ENCODE measurements around the gene TRPM3.
A peak's percentile ranks its signal among the peaks of the same experiment; 100 is the strongest.

The TRPM3 gene

DNA sequence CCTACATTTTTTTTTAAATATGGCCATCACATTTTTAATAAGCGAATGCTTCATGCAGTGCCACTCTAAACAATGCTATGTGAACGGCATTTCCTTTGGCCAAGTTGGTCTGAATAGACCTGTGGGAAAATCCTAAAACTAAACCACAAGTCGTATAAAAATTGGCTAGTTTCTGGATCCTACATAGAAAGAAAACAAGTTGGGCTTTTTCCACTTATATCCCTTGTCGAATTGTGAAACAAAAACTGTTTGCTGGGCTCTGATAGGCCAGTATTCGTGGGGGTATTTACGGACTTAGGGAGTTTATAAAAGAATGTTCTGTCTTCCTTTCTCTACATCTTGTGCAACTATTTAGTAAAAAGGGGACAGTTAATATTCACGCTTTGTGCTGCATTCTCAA, 553.9 kb downstream of the TRPM3 start:
- DNase-seq (ENCODE audit: low spot score) = no peak
- in situ Hi-C loops (cut with MboI; ENCODE audit: low sequenced_read_pairs, unreplicated experiment) = no loop called here
- TF ChIP-seq, protein P1, sequence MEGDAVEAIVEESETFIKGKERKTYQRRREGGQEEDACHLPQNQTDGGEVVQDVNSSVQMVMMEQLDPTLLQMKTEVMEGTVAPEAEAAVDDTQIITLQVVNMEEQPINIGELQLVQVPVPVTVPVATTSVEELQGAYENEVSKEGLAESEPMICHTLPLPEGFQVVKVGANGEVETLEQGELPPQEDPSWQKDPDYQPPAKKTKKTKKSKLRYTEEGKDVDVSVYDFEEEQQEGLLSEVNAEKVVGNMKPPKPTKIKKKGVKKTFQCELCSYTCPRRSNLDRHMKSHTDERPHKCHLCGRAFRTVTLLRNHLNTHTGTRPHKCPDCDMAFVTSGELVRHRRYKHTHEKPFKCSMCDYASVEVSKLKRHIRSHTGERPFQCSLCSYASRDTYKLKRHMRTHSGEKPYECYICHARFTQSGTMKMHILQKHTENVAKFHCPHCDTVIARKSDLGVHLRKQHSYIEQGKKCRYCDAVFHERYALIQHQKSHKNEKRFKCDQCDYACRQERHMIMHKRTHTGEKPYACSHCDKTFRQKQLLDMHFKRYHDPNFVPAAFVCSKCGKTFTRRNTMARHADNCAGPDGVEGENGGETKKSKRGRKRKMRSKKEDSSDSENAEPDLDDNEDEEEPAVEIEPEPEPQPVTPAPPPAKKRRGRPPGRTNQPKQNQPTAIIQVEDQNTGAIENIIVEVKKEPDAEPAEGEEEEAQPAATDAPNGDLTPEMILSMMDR (IDR thresholded peaks at IDR 0.05; ENCODE audit: borderline replicate concordance, control extremely low read depth, extremely low read depth, insufficient read depth, missing control alignments) = no peak

DNA sequence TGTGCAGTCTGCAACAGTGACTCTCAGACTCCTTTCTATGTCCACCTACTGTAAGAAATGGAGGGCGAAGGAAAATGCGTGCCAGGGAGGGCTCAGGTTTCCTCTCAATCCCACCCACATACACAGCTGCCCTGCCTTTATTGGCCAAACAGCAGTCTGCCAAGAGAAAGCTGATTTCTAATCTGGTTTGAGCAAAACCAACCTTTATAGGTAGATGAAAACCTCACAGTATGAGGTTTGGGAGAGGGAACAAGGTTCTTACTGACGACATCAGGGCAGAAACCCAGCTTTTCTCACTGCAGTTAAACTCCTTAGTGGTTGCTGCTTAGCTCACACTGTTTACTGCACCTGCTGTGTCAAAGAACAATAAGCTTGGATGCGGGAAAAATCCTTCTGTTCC, 554.7 kb downstream of the TRPM3 start:
- DNase-seq (ENCODE audit: low spot score) = no peak
- in situ Hi-C loops (cut with MboI; ENCODE audit: low sequenced_read_pairs, unreplicated experiment) = no loop called here
- TF ChIP-seq, protein P1 (IDR thresholded peaks at IDR 0.05; ENCODE audit: borderline replicate concordance, control extremely low read depth, extremely low read depth, insufficient read depth, missing control alignments) = no peak

DNA sequence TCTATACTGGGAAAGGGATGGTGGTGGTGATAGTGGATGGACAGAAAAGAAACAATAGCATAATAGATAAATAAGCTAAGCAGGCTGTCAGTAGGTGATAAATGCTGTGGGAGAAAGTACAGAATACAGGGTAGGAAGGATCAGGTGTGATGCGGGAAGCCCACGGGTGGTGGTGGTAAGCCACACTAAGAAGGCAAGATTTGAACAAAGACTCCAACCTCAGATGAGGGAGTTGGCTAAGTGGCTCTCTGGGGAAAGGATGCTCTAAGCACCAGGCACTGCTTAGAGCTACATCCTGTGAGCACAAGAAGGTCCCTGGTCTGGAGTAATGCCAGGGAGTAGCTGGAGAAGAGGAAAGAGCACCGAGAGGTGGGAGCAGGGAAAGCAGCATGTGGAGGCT, 555.4 kb downstream of the TRPM3 start:
- TF ChIP-seq, protein P1 (IDR thresholded peaks at IDR 0.05; ENCODE audit: borderline replicate concordance, control extremely low read depth, extremely low read depth, insufficient read depth, missing control alignments) = no peak
- in situ Hi-C loops (cut with MboI; ENCODE audit: low sequenced_read_pairs, unreplicated experiment) = no loop called here
- DNase-seq (ENCODE audit: low spot score) = no peak

DNA sequence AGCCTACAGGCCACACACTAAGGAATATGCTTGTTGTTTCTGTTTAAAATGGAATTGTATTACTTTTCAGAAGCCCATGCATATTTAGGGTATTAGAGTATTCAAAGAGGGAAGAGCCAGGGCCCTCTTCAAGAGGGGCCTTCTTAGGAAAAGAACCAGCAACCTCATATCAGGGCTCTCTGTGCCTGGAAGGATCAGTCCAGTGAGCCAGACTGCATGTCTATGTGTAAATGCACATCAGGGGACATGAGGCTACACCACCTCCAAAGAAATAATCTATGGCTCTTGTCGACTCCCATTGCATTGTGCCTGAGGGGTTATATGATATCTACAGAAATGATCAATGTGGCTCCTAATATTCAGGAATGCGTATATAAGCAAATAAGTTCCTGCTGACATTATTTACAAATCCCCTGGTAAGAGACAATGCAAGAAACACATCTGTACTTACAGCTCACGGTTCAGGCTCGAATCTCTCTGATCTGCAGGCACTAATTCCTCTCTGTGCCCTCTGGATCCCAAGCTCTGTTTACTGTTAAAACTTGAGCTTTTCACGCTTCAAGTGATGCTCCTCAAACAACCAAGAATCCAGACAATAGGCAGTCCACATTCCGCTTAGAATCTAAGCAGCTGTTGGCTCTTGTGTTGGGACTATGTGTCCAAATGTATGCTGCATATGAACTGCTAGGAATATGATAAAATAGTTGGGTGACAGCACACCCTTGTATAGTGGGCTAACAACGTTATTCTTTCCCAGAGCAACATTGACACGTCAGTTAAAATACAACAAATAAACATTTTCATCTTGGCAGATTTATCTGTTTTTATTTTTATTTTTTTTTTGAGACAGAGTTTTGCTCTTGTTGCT, 556.7 kb downstream of the TRPM3 start:
- TF ChIP-seq, protein P1 (IDR thresholded peaks at IDR 0.05; ENCODE audit: borderline replicate concordance, control extremely low read depth, extremely low read depth, insufficient read depth, missing control alignments) = no peak
- DNase-seq (ENCODE audit: low spot score) = no peak

DNA sequence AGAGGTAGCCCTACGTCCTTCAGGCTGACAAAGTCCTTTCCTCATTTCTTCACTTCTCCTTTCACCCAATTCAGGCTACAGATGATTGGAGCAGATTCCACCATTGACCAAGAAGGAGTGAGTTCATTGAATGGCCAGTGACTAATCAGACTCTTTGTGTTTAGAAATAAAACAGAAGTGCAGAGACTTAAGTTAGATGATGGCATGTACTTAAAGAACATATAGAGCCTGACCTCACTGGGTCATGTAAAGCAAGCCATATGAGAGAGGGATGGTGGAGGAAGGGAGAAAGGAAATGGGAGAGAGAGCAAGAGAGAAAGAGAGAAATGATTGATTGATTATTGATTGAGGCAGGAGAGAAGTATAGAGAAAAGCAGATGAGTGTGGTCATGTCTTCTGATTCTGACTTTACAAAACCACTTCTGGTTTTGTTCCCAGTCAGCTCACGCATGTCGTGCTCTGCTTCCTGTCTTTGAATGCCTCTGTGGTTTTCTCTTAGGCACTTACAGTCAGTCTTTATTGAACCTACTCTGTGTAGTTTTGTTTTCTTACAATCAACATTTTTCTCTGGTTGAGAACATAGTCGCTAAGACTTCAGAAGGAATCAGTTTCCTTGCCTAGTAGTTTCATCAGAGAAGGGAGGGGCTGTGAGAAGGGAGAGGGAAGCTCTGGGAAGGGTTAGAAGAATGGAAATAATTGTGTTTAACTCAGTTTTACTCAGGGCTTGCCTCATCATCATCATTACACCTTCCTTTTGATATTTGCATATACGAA, 557.8 kb downstream of the TRPM3 start:
- TF ChIP-seq, protein P1 (IDR thresholded peaks at IDR 0.05; ENCODE audit: borderline replicate concordance, control extremely low read depth, extremely low read depth, insufficient read depth, missing control alignments) = no peak
- DNase-seq (ENCODE audit: low spot score) = peak; percentile 56
- in situ Hi-C loops (cut with MboI; ENCODE audit: low sequenced_read_pairs, unreplicated experiment) = no loop called here

More for the DNA sequence above, 556.7 kb downstream of the TRPM3 start:
- in situ Hi-C loops (cut with MboI; ENCODE audit: low sequenced_read_pairs, unreplicated experiment) = no loop called here

DNA sequence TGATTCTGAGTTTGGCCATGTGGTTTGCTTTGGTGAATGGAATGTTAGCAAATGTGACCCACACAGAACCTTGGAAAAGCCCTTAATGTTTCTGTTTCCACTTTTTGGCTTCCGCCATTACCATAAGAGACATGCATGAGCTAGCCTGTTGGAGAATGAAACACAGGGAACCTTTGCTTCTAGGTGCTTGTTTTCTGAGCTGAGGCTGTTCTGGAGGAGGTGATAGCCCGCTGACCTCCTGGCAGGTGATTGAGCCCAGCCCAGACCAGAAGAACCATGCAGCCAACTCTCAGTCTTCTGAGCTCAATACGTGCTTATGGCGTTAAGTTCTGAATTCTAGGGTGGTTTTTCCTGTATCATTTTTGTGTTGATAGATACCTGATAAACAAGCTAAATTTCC, 558.4 kb downstream of the TRPM3 start:
- in situ Hi-C loops (cut with MboI; ENCODE audit: low sequenced_read_pairs, unreplicated experiment) = no loop called here
- TF ChIP-seq, protein P1 (IDR thresholded peaks at IDR 0.05; ENCODE audit: borderline replicate concordance, control extremely low read depth, extremely low read depth, insufficient read depth, missing control alignments) = no peak
- no peak for DNase-seq (ENCODE audit: low spot score)

All from GM13976 (cell line).